SK-N-SH treated with all-trans-retinoic acid at 6 μM for 48 hours (cell line): ENCODE measurements around the gene NGFR.

ENCODE experiments used
- ATAC-seq: fragments of 200-7000 bp; cut with Tn5 transposase; 3 replicates; pipeline ENCODE4 v1.9.1; 2020; ENCODE audit warnings: mild to moderate bottlenecking, moderate library complexity
- BACH2 ChIP-seq: fragments of 250-450 bp; sonication (Bioruptor Pico); IDR thresholded peaks from 2 replicates; pipeline ENCODE4 v1.9.0; 2021; ENCODE audit warnings: mild to moderate bottlenecking, borderline replicate concordance
- CSDC2 ChIP-seq: fragments of 250-450 bp; sonication (Bioruptor Pico); IDR thresholded peaks from 2 replicates; pipeline ENCODE4 v1.5.0; 2020; ENCODE audit warnings: mild to moderate bottlenecking, moderate library complexity
- GLIS3 ChIP-seq: fragments of 250-450 bp; sonication (Bioruptor Pico); IDR thresholded peaks from 2 replicates; pipeline ENCODE4 v1.5.0; 2020; ENCODE audit warnings: mild to moderate bottlenecking, moderate library complexity
- ISL1 ChIP-seq: fragments of 250-450 bp; sonication (Bioruptor Pico); IDR thresholded peaks from 2 replicates; pipeline ENCODE4 v2.1.2; 2022; ENCODE audit warnings: mild to moderate bottlenecking, moderate library complexity
- OSR1 ChIP-seq: fragments of 250-450 bp; sonication (Bioruptor Pico); IDR thresholded peaks from 2 replicates; pipeline ENCODE4 v1.8.0; 2022; ENCODE audit warnings: moderate library complexity, mild to moderate bottlenecking, inconsistent platforms
- TCF4 ChIP-seq: fragments of 250-450 bp; sonication (Bioruptor Pico); IDR thresholded peaks from 2 replicates; pipeline ENCODE4 v1.8.0; 2021; ENCODE audit warnings: mild to moderate bottlenecking, moderate library complexity, borderline replicate concordance
- ZC3H10 ChIP-seq: fragments of 250-450 bp; sonication (Bioruptor Pico); IDR thresholded peaks from 2 replicates; pipeline ENCODE4 v1.5.1; 2021; ENCODE audit warnings: mild to moderate bottlenecking, moderate library complexity
- ZFP3 ChIP-seq: fragments of 250-450 bp; sonication (Bioruptor Pico); IDR thresholded peaks from 2 replicates; pipeline ENCODE4 v1.5.0; 2020; ENCODE audit warnings: mild to moderate bottlenecking, moderate library complexity
- ZFP30 ChIP-seq: fragments of 450-650 bp; formaldehyde crosslinking; IDR thresholded peaks from 2 replicates; pipeline ENCODE4 v1.5.0; 2022; ENCODE audit warnings: mild to moderate bottlenecking, moderate library complexity
- ZNF8 ChIP-seq: fragments of 450-650 bp; formaldehyde crosslinking; IDR thresholded peaks from 2 replicates; pipeline ENCODE4 v1.5.0; 2020; ENCODE audit warnings: mild to moderate bottlenecking, moderate library complexity
- TF ChIP-seq, protein P1 (sequence below): fragments of 250-450 bp; sonication (Bioruptor Pico); IDR thresholded peaks from 2 replicates; pipeline ENCODE4 v1.8.0; 2020; ENCODE audit warnings: mild to moderate bottlenecking, moderate library complexity, borderline replicate concordance
- TF ChIP-seq, protein P2 (sequence below): fragments of 250-450 bp; sonication (Bioruptor Pico); IDR thresholded peaks from 2 replicates; pipeline ENCODE4 v1.5.1; 2021; ENCODE audit warnings: mild to moderate bottlenecking, moderate library complexity
- TF ChIP-seq, protein P3 (sequence below): fragments of 250-450 bp; sonication (Bioruptor Pico); IDR thresholded peaks from 2 replicates; pipeline ENCODE4 v1.5.0; 2020; ENCODE audit warnings: mild to moderate bottlenecking, moderate library complexity

NGFR gene

DNA sequence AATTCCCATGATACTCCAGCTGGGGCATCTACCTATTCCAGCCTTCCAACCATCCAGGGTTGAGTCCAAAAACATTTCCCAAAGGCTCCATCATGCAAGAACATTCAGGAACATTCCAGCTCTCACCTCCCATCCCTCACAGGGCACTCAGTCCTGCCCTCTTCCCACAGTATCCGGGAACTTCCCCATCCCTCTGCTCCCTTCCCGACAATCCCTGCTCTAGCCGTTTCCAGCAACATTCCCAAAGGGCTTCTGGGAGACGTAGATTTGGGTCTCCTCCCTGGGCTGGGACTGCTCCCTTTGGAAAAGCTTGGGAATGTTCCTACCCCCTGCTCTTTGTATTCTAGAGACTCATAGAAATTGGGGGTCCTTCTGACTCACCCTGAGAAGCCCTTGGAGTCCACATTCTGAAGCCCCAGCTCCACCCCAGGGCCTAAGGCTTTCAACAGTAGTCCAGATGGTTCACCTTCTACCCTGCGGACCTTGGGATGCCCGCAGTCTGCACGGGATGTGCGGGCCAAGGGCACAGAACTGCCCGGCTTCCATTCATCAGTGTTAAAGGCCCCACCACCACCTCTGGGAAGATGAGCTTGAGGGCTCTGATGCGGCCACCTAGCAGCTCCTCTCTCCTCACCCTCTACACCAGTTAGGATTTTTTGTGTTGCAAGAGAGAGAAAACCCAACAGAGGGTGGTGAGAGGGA is 25.4 kb downstream of the NGFR start:
- TF ChIP-seq CSDC2 (CRISPR knock-in tag) (no peak), ZFP3 (CRISPR knock-in tag) (no peak), TCF4 (CRISPR knock-in tag) (no peak)
- TF ChIP-seq, protein P1, sequence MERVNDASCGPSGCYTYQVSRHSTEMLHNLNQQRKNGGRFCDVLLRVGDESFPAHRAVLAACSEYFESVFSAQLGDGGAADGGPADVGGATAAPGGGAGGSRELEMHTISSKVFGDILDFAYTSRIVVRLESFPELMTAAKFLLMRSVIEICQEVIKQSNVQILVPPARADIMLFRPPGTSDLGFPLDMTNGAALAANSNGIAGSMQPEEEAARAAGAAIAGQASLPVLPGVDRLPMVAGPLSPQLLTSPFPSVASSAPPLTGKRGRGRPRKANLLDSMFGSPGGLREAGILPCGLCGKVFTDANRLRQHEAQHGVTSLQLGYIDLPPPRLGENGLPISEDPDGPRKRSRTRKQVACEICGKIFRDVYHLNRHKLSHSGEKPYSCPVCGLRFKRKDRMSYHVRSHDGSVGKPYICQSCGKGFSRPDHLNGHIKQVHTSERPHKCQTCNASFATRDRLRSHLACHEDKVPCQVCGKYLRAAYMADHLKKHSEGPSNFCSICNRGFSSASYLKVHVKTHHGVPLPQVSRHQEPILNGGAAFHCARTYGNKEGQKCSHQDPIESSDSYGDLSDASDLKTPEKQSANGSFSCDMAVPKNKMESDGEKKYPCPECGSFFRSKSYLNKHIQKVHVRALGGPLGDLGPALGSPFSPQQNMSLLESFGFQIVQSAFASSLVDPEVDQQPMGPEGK (CRISPR knock-in tag) = no peak
- TF ChIP-seq, protein P2, sequence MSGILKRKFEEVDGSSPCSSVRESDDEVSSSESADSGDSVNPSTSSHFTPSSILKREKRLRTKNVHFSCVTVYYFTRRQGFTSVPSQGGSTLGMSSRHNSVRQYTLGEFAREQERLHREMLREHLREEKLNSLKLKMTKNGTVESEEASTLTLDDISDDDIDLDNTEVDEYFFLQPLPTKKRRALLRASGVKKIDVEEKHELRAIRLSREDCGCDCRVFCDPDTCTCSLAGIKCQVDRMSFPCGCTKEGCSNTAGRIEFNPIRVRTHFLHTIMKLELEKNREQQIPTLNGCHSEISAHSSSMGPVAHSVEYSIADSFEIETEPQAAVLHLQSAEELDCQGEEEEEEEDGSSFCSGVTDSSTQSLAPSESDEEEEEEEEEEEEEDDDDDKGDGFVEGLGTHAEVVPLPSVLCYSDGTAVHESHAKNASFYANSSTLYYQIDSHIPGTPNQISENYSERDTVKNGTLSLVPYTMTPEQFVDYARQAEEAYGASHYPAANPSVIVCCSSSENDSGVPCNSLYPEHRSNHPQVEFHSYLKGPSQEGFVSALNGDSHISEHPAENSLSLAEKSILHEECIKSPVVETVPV (CRISPR knock-in tag) = no peak
- ATAC-seq = no peak

DNA sequence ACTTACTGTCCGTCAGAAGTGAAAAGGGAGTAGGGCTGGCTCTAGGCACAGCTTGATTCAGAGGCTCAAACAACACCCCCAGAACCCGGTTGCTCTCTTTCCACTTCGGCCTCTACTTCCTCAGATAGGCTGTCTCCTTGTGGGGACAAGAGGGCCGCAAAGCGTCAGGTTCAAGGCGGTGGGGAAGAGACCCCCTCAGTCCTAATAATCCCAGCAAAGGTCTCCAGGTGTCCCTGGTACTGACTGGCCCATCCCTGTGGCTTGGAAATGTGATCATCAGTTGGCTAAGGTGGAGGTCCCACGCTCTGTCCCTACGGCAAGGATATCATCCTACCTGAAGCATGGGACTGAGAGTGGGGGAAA is 26.0 kb downstream of the NGFR start:
- ATAC-seq = no peak
- TF ChIP-seq, protein P1 (CRISPR knock-in tag) = no peak
- TF ChIP-seq BACH2 (CRISPR knock-in tag) (no peak), ZNF8 (CRISPR knock-in tag) (no peak)

DNA sequence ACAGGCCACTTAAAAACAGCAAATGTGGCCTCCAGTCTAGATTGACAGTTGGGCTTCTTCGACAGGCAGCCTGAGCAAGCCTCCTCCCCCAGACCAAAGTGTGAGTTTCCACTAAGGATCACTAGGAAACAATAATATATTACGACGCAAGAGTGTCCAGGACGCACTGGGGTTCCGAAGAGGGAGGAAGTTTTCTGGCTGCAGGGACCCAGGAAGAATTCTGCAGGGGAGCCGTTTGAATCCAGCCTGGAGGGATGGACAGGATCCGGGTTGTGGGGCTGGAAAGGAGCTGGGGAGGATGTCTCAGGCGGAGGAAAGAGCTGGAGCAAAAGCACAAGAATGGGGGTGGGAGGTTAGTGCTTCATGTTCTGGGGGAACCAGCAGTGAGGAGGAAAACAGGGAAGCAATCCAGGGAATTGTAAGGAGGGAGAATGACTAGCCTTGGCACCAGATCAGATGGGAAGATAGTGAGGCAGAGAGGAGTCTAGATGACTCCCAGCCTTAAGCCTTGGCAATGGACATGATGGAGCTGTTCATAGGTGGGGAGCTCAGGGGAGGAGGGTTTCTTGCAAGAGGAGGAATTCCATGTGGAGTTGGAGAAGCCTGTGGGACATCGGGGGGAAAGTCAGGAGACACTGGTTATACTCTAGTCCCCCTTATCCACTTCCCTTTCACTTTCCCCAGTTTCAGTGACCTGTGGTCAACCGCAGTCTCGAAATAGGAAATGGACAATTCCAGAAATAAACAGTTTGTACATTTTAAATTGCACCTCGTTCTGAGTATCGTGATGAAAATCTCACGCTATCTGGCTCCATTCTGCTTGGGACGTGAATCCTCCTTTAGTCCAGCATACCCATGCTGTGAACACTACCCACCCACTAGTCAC is 26.6 kb downstream of the NGFR start:
- no peak for ATAC-seq
- TF ChIP-seq ZFP30 (CRISPR knock-in tag) (no peak), TCF4 (CRISPR knock-in tag) (no peak), GLIS3 (CRISPR knock-in tag) (no peak), ZFP3 (CRISPR knock-in tag) (no peak), ISL1 (CRISPR knock-in tag) (no peak)
- TF ChIP-seq, protein P3, sequence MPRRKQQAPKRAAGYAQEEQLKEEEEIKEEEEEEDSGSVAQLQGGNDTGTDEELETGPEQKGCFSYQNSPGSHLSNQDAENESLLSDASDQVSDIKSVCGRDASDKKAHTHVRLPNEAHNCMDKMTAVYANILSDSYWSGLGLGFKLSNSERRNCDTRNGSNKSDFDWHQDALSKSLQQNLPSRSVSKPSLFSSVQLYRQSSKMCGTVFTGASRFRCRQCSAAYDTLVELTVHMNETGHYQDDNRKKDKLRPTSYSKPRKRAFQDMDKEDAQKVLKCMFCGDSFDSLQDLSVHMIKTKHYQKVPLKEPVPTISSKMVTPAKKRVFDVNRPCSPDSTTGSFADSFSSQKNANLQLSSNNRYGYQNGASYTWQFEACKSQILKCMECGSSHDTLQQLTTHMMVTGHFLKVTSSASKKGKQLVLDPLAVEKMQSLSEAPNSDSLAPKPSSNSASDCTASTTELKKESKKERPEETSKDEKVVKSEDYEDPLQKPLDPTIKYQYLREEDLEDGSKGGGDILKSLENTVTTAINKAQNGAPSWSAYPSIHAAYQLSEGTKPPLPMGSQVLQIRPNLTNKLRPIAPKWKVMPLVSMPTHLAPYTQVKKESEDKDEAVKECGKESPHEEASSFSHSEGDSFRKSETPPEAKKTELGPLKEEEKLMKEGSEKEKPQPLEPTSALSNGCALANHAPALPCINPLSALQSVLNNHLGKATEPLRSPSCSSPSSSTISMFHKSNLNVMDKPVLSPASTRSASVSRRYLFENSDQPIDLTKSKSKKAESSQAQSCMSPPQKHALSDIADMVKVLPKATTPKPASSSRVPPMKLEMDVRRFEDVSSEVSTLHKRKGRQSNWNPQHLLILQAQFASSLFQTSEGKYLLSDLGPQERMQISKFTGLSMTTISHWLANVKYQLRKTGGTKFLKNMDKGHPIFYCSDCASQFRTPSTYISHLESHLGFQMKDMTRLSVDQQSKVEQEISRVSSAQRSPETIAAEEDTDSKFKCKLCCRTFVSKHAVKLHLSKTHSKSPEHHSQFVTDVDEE (CRISPR knock-in tag) = no peak
- TF ChIP-seq, protein P2 (CRISPR knock-in tag) = no peak
- TF ChIP-seq, protein P1 (CRISPR knock-in tag) = no peak

DNA sequence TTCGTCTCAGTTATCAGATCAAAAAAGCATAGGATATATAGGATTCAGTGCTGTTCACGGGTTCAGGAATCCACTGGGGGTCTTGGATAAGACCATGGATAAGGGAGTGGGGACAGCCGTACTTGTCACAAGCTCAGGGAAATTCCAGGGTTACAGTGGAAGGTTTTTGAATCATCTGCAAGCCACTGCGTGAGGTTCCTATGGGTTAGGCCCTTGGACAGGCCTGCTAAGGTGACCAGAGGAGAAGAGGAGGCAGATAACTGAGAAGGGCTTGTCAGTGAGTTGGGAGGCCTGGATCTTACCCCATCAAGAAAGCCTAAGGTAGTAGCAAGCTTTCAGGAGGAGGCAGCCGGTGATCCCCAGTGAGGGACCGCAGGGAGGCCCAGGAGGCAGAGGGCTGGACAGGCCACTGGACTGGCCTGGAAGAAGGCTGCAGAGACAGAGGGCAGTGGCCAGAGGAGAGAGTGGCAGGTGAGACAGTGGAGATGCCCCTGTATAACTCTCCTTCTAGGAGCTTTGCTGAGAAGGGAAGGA is 27.3 kb downstream of the NGFR start:
- no peak for ATAC-seq
- TF ChIP-seq TCF4 (CRISPR knock-in tag) (no peak), ZC3H10 (CRISPR knock-in tag) (no peak), OSR1 (CRISPR knock-in tag) (no peak), CSDC2 (CRISPR knock-in tag) (no peak), ISL1 (CRISPR knock-in tag) (no peak)
- TF ChIP-seq, protein P2 (CRISPR knock-in tag) = no peak
- TF ChIP-seq, all 23 proteins: peak for 0
